ENCODE results near the gene MAD1L1.

Gene MAD1L1

GRCh38 chr7:2114052-2114451 lies 118.7 kb downstream of the MAD1L1 start:
- no peak for TF ChIP-seq GATA2 (IDR thresholded peaks at IDR 0.05; ENCODE audit: low read depth, low read length)
- no peak for TF ChIP-seq GATA3 (IDR thresholded peaks at IDR 0.05; ENCODE audit: low read depth, low read length)

GRCh38 chr7:2112261-2113198 lies 120.2 kb downstream of the MAD1L1 start:
- TF ChIP-seq GATA2 (IDR thresholded peaks at IDR 0.05; ENCODE audit: low read depth, low read length) = no peak
- no peak for TF ChIP-seq GATA3 (IDR thresholded peaks at IDR 0.05; ENCODE audit: low read depth, low read length)

GRCh38 chr7:2111568-2111967 lies 121.2 kb downstream of the MAD1L1 start:
- TF ChIP-seq GATA3 (IDR thresholded peaks at IDR 0.05; ENCODE audit: low read depth, low read length) (no peak), GATA2 (IDR thresholded peaks at IDR 0.05; ENCODE audit: low read depth, low read length) (no peak)

- TF ChIP-seq GATA3 (IDR thresholded peaks at IDR 0.05; ENCODE audit: low read depth, low read length) (no peak), GATA2 (IDR thresholded peaks at IDR 0.05; ENCODE audit: low read depth, low read length) (no peak)
These were observed 121.9 kb downstream of the MAD1L1 start for GRCh38 chr7:2110610-2111396.

- no peak for TF ChIP-seq GATA2 (IDR thresholded peaks at IDR 0.05; ENCODE audit: low read depth, low read length)
- TF ChIP-seq GATA3 (IDR thresholded peaks at IDR 0.05; ENCODE audit: low read depth, low read length) = no peak
These were observed 122.7 kb downstream of the MAD1L1 start for GRCh38 chr7:2109936-2110609.

- TF ChIP-seq GATA2 (IDR thresholded peaks at IDR 0.05; ENCODE audit: low read depth, low read length) (no peak), GATA3 (IDR thresholded peaks at IDR 0.05; ENCODE audit: low read depth, low read length) (no peak)
These were observed 123.4 kb downstream of the MAD1L1 start for GRCh38 chr7:2109251-2109872.

GRCh38 chr7:2108501-2109250 lies 124.1 kb downstream of the MAD1L1 start:
- no peak for TF ChIP-seq GATA3 (IDR thresholded peaks at IDR 0.05; ENCODE audit: low read depth, low read length)
- no peak for TF ChIP-seq GATA2 (IDR thresholded peaks at IDR 0.05; ENCODE audit: low read depth, low read length)

GRCh38 chr7:2108071-2108455 lies 124.7 kb downstream of the MAD1L1 start:
- TF ChIP-seq GATA2 (IDR thresholded peaks at IDR 0.05; ENCODE audit: low read depth, low read length) (no peak), GATA3 (IDR thresholded peaks at IDR 0.05; ENCODE audit: low read depth, low read length) (no peak)

GRCh38 chr7:2107386-2108070 lies 125.2 kb downstream of the MAD1L1 start:
- TF ChIP-seq GATA2 (IDR thresholded peaks at IDR 0.05; ENCODE audit: low read depth, low read length) (no peak), GATA3 (IDR thresholded peaks at IDR 0.05; ENCODE audit: low read depth, low read length) (no peak)

GRCh38 chr7:2106924-2107323 lies 125.8 kb downstream of the MAD1L1 start:
- TF ChIP-seq GATA3 (IDR thresholded peaks at IDR 0.05; ENCODE audit: low read depth, low read length) = no peak
- no peak for TF ChIP-seq GATA2 (IDR thresholded peaks at IDR 0.05; ENCODE audit: low read depth, low read length)

- TF ChIP-seq GATA3 (IDR thresholded peaks at IDR 0.05; ENCODE audit: low read depth, low read length) (no peak), GATA2 (IDR thresholded peaks at IDR 0.05; ENCODE audit: low read depth, low read length) (no peak)
These were observed 126.3 kb downstream of the MAD1L1 start for GRCh38 chr7:2106440-2106839.

- TF ChIP-seq GATA3 (IDR thresholded peaks at IDR 0.05; ENCODE audit: low read depth, low read length) = no peak
- no peak for TF ChIP-seq GATA2 (IDR thresholded peaks at IDR 0.05; ENCODE audit: low read depth, low read length)
These were observed 126.8 kb downstream of the MAD1L1 start for GRCh38 chr7:2105917-2106316.
